Brain microvascular endothelial cell (primary cell): ENCODE measurements around the gene TTC34.
"Not testable (repeated sequence)": the region's sequence is repeated elsewhere in the genome, so short reads cannot be mapped to it uniquely, and the experiment has no call there.

Source experiments
- DNase-seq: peaks from one replicate; pipeline ENCODE4 v3.0.0-alpha.2; 2020
- H3K27ac ChIP-seq: fragments of 250-450 bp; sonication (Bioruptor Pico); 2 replicates; pipeline ENCODE4 v1.5.1; 2020; ENCODE audit warnings: mild to moderate bottlenecking, moderate library complexity
- H3K27me3 ChIP-seq: fragments of 250-450 bp; sonication (Bioruptor Pico); replicated peaks from 2 replicates; pipeline ENCODE4 v1.5.1; 2020; ENCODE audit warnings: mild to moderate bottlenecking
- H3K36me3 ChIP-seq: fragments of 250-450 bp; sonication (Bioruptor Pico); replicated peaks from 2 replicates; pipeline ENCODE4 v1.5.1; 2020; ENCODE audit warnings: mild to moderate bottlenecking
- H3K4me3 ChIP-seq: 2 replicates; pipeline ENCODE4 v1.5.1; 2011; ENCODE audit warnings: low read depth, mild to moderate bottlenecking, control low read depth, low read length, moderate library complexity
- in situ Hi-C: cut with HindIII; loops from 2 replicates; pipeline ENCODE4 v1.10.0; 2017; ENCODE audit warnings: low sequenced_read_pairs, low pct_ligation_motif_present
- TF ChIP-seq, protein P1 (sequence below): IDR thresholded peaks from 2 replicates; pipeline ENCODE4 v1.5.1; 2011; ENCODE audit warnings: low read depth, mild to moderate bottlenecking, moderate library complexity, low read length, control low read depth, inconsistent platforms; ENCODE audit errors: missing control alignments

The TTC34 gene

DNA sequence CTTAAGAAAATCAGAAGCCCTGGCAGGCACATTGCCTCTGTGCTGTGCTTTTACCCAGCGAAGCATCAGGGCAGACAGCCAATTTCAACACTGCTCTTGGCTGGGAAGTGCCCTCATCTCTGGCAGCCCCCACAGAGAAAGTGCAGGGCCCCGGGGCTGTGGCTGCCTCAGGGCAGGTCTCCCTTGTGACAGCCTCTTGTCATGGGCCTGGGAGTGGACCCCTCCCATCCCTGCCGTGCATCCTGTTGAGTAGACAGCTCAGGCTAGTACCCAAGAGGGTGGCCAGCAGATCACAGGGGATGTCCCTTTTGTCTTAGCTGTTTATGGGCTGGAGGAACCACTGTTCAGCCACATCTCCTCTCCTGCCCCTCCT lies 23.3 kb downstream of the TTC34 start:
- in situ Hi-C loops, result no loop called here
- no peak overlapping the region for H3K4me3 ChIP-seq
- TF ChIP-seq, protein P1, sequence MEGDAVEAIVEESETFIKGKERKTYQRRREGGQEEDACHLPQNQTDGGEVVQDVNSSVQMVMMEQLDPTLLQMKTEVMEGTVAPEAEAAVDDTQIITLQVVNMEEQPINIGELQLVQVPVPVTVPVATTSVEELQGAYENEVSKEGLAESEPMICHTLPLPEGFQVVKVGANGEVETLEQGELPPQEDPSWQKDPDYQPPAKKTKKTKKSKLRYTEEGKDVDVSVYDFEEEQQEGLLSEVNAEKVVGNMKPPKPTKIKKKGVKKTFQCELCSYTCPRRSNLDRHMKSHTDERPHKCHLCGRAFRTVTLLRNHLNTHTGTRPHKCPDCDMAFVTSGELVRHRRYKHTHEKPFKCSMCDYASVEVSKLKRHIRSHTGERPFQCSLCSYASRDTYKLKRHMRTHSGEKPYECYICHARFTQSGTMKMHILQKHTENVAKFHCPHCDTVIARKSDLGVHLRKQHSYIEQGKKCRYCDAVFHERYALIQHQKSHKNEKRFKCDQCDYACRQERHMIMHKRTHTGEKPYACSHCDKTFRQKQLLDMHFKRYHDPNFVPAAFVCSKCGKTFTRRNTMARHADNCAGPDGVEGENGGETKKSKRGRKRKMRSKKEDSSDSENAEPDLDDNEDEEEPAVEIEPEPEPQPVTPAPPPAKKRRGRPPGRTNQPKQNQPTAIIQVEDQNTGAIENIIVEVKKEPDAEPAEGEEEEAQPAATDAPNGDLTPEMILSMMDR, result no peak
- DNase-seq, result no peak
- no peak overlapping the region for H3K27ac ChIP-seq
- no peaks in the 10 kb centered on the region for H3K27me3 ChIP-seq
- H3K36me3 ChIP-seq, result no peaks in the 10 kb centered on the region

DNA sequence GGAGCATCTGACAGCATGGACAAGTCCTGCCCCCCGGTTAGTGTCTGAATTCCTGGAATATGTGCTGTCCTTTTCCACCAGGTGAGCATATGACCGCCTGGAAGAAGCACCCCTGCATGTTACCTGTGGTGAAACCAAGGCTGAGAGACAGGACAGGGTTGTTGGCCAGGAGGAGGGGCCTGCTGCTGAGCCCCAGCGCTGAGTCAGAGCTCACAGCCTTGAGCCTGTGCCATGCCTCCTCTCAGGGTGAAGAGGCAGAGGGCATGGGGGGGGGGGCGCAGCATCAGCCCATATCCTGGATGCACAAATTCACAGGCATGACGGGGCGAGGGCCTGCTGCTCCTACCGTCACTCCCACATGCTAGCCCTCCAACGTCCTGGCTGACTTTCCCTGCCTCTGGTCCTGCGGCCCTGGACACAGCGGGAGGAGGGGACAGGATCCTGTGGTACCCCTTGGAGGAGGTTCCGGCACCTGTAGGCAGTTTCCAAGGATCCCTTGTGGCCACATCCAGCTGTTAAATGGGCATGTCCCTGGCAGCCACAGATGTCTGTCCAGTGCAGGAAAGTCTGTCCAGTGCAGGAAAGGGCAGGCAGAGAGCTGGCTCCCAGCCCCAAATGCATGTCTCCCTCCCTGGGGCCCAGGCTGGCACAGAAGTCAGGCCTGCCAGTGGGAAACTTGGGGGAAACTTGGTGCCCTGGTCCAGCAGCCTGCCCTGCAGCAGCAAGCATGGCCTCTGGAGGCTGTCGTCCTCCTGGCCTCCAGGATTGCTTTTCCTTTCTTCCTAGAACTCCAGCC lies 23.9 kb downstream of the TTC34 start:
- no peaks in the 10 kb centered on the region for H3K27me3 ChIP-seq
- no peak for DNase-seq
- in situ Hi-C loops, result no loop called here
- H3K4me3 ChIP-seq, result no peak overlapping the region
- H3K36me3 ChIP-seq, result no peaks in the 10 kb centered on the region
- TF ChIP-seq, protein P1, result no peak
- no peak overlapping the region for H3K27ac ChIP-seq

GRCh38 chr1:2775333-2775732 lies 26.2 kb downstream of the TTC34 start:
- H3K27ac ChIP-seq, DNase-seq, H3K36me3 ChIP-seq, in situ Hi-C loops, H3K27me3 ChIP-seq, H3K4me3 ChIP-seq: not testable (repeated sequence)

DNA sequence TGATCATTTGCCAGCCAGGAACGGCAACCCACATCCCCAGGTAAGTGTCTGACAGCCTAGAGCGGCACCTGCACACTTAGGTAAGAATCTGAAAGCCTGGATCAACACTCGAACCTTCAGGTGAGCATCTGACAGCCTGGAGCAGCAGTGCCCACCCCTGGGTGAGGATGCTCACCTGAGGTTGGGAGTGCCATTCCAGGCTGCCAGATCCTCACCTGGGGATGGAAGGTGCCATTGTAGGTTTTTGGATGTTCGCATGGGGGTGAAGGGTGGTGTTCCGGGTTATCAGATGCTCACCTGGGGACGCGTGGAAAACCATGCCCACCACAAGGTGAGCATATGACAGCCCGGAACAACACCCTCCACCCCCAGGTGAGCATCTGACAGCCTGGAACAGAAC lies 33.4 kb downstream of the TTC34 start:
- DNase-seq, in situ Hi-C loops, H3K4me3 ChIP-seq: not testable (repeated sequence)

GRCh38 chr1:2759433-2759832 lies 42.1 kb downstream of the TTC34 start:
- H3K27me3 ChIP-seq, DNase-seq, in situ Hi-C loops, H3K4me3 ChIP-seq, H3K27ac ChIP-seq, H3K36me3 ChIP-seq: not testable (repeated sequence)

More for the DNA sequence above, 33.4 kb downstream of the TTC34 start:
- not testable (repeated sequence) for H3K27me3 ChIP-seq, H3K36me3 ChIP-seq, H3K27ac ChIP-seq

- in situ Hi-C loops, DNase-seq, H3K27ac ChIP-seq, H3K27me3 ChIP-seq, H3K36me3 ChIP-seq, H3K4me3 ChIP-seq: not testable (repeated sequence)
These were observed 44.0 kb downstream of the TTC34 start for GRCh38 chr1:2757519-2757918.

DNA sequence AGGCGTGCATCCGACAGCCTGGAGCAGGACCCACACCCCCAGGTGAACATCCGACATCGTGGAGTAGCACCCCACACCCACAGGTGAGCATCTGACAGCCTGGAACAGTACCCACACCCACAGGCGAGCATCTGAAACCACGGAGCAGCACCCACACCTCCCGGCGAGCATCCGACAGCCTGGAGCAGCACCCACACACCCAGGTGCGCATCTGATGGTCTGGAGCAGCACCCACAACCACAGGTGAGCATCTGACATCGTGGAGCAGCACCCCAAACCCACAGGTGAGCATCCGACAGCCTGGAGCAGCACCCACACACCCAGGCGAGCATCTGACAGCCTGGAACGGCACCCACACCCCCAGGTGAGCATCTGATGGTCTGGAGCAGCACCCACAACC lies 46.1 kb downstream of the TTC34 start:
- H3K4me3 ChIP-seq, DNase-seq, H3K27me3 ChIP-seq, H3K36me3 ChIP-seq, H3K27ac ChIP-seq, in situ Hi-C loops: not testable (repeated sequence)

- in situ Hi-C loops, DNase-seq, H3K4me3 ChIP-seq, H3K27me3 ChIP-seq, H3K36me3 ChIP-seq, H3K27ac ChIP-seq: not testable (repeated sequence)
These were observed 46.9 kb downstream of the TTC34 start for GRCh38 chr1:2754597-2754996.

DNA sequence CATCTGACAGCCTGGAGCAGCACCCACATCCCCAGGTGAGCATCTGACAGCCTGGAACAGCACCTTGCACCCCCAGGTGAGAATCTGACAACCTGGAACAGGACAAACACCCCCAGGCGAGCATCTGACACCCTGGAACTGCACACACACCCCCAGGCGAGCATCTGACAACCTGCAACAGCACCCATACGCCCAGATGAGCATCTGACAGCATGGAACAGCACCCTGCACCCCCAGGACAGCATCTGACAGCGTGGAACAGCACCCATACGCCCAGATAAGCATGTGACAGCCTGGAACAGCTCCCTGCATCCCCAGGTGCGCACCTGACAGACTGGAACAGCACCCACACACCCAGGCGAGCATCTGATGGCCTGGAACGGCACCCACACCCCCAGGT lies 49.0 kb downstream of the TTC34 start:
- in situ Hi-C loops, H3K36me3 ChIP-seq, H3K4me3 ChIP-seq, H3K27me3 ChIP-seq, DNase-seq, H3K27ac ChIP-seq: not testable (repeated sequence)

- DNase-seq, H3K36me3 ChIP-seq, H3K27me3 ChIP-seq, in situ Hi-C loops, H3K27ac ChIP-seq, H3K4me3 ChIP-seq: not testable (repeated sequence)
These were observed 49.6 kb downstream of the TTC34 start for GRCh38 chr1:2751866-2752265.

DNA sequence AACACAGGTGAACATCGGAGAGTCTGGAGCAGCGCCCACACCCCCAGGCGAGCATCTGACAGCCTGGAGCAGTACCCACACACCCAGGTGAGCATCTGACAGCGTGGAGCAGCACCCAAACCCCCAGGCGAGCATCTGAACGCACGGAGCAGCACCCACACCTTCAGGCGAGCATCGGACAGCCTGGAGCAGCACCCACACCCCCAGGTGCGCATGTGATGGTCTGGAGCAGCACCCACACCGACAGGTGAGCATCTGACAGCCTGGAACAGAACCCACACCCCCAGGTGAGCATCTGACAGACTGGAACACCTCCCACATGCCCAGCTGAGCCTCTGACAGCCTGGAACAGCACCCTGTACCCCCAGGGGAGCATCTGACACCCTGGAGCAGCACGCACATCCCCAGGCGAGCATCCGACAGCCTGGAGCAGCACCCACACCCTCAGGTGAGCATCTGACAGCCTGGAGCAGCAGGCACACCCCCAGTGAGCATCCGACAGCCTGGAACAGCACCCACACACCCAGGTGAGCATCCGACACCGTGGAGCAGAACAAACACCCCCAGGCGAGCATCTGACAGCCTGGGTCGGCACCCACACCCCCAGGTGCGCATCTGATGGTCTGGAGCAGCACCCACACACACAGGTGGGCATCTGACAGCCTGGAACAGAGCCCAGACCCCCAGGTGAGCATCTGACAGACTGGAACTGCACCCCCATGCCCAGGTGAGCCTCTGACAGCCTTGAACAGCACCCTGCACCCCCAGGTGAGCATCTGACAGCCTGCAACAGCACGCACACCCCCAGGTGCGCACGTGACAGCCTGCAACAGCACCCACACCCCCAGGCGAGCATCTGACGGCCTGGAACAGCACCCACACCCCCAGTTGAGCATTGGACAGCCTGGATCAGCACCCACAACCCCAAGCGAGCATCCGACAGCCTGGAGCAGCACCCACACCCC lies 50.4 kb downstream of the TTC34 start:
- in situ Hi-C loops, H3K27ac ChIP-seq, DNase-seq, H3K36me3 ChIP-seq, H3K4me3 ChIP-seq, H3K27me3 ChIP-seq: not testable (repeated sequence)

DNA sequence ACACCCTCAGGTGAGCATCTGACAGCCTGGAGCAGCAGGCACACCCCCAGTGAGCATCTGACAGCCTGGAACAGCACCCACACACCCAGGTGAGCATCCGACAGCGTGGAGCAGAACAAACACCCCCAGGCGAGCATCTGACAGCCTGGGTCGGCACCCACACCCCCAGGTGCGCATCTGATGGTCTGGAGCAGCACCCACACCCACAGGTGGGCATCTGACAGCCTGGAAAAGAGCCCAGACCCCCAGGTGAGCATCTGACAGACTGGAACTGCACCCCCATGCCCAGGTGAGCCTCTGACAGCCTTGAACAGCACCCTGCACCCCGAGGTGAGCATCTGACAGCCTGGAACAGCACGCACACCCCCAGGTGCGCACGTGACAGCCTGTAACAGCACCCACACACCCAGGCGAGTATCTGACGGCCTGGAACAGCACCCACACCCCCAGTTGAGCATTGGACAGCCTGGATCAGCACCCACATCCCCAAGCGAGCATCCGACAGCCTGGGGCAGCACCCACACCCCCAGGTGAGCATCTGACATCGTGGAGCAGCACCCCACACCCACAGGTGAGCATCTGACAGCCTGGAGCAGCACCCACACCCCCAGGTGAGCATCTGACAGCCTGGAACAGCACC lies 51.3 kb downstream of the TTC34 start:
- H3K36me3 ChIP-seq, H3K27ac ChIP-seq, H3K27me3 ChIP-seq, H3K4me3 ChIP-seq, in situ Hi-C loops, DNase-seq: not testable (repeated sequence)
